Left colon (tissue), 2 donors: ENCODE results near the gene CLN6. TPM values are rescaled to one million over a fixed set of nuclear protein-coding genes. Genes with fewer than 3 reads are reported as not detected.
"Not testable (repeated sequence)": the region's sequence is repeated elsewhere in the genome, so short reads cannot be mapped to it uniquely, and the experiment has no call there.

Experiments used
- ATAC-seq: fragments of 200-7000 bp; cut with Tn5 transposase; one replicate; pipeline ENCODE4 v1.9.1; 2020; ENCODE audit warnings: mild to moderate bottlenecking, moderate library complexity
- DNase-seq, 2 donors: peaks; one replicate each; pipeline ENCODE4 v3.0.0-alpha.2; 2020
- intact Hi-C, 2 donors: fragments of 100-400 bp; cut with DNase I in 1 of 2; cut with micrococcal nuclease in 1 of 2; formaldehyde crosslinking; loops; one replicate each; pipeline versions ENCODE4 v1.11.2 to v1.14.0; 2022; cut with DNase I, micrococcal nuclease
- total RNA-seq, 2 donors: library from RNA; stranded (reverse); fragmentation: NEBNext Ultra II Directional; extraction: Animal tissue kit (Norgen Biotek cat#: 25700); gene quantifications; one replicate each; pipeline ENCODE4 v1.2.1, GENCODE V29; 2021
- donor health status: DM: no; HTN: no; CAD: no.
- donor health status: DM: yes; HTN: yes; CAD: no.

Gene CLN6
- total RNA-seq, 2 donors from 2014 or later: 24.6 to 32.2 TPM

- DNase-seq (no peak), ATAC-seq (peak; percentile 1)
- intact Hi-C loops: no loop called here
These were observed 1.2 kb downstream of the CLN6 start for GRCh38 chr15:68228143-68228970.

GRCh38 chr15:68227643-68228142, 1.8 kb downstream of the CLN6 start:
- DNase-seq (no peak), ATAC-seq (no peak)
- intact Hi-C loops: no loop called here

DNA sequence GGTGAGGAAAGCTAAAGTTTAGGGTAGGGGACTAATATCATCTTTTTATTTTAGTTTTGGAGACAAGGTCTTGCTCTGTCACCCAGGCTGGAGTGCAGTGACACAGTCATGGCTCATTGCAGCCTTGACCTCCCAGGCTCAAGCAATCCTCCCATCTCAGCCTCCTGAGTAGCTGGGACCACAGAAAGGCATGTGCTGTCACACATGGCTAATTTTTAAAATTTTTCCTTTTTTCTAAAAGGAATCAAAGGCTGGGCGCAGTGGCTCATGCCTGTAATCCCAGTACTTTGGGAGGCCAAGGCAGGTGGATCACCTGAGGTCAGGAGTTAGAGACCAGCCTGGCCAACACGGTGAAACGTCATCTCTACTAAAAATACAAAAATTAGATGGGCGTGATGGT, 4.1 kb downstream of the CLN6 start:
- intact Hi-C loops, ATAC-seq, DNase-seq: not testable (repeated sequence)

DNA sequence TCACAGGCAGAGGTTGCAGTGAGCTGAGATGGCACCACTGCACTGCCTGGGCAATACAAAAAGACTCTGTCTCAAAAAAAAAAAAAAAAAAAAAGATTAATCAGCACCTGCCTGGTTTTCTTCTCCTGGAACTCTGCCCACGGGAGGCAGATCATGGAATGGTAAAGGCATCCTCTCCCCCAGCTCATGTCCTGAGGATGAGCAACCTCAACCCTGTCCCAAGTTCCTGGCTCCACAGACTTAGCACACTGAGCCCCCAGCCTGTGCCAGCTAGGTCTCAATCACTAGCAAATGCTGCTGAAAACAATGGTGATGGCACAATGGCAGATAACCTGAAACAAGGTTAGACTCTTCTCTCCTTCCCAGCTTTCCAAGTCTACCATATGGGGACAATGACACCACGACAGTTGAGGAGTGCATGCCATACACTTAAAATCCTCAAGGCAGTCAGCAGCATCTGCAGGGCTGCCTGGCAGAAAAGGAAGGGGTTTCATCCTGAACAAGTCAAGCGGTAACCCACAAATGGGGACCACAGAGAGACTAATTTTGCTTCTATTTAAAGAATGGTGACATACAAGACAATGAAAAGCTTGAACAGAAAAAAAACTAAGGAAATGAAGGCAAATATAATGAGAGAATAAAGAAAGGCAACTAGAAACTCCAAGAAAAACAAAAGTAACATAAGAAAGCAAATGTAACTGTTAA, 4.8 kb downstream of the CLN6 start:
- intact Hi-C loops: no loop called here
- DNase-seq: no peak
- no peak for ATAC-seq

GRCh38 chr15:68224108-68224507, 5.4 kb downstream of the CLN6 start:
- ATAC-seq: no peak
- no peak for DNase-seq
- intact Hi-C loops: no loop called here

GRCh38 chr15:68223171-68223570, 6.4 kb downstream of the CLN6 start:
- intact Hi-C loops: no loop called here
- ATAC-seq: no peak
- DNase-seq: no peak

DNA sequence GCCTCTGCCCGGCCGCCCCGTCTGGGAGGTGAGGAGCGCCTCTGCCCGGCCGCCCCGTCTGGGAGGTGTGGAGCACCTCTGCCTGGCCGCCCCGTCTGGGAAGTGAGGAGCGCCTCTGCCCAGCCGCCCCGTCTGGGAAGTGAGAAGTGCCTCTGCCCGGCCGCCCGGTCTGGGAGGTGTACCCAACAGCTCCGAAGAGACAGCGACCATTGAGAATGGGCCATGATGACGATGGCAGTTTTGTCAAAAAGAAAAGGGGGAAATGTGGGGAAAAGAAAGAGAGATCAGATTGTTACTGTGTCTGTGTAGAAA, 7.1 kb downstream of the CLN6 start:
- DNase-seq: not testable (repeated sequence)

GRCh38 chr15:68221530-68222431, 7.7 kb downstream of the CLN6 start:
- intact Hi-C loops, ATAC-seq, DNase-seq: not testable (repeated sequence)

More for the DNA sequence above, 7.1 kb downstream of the CLN6 start:
- intact Hi-C loops, ATAC-seq: not testable (repeated sequence)

- no peak for DNase-seq
- intact Hi-C loops: no loop called here
- no peak for ATAC-seq
These were observed 8.6 kb downstream of the CLN6 start for GRCh38 chr15:68220967-68221366.

GRCh38 chr15:68220489-68220888, 9.0 kb downstream of the CLN6 start:
- ATAC-seq (no peak), DNase-seq (no peak)
- intact Hi-C loops: no loop called here

DNA sequence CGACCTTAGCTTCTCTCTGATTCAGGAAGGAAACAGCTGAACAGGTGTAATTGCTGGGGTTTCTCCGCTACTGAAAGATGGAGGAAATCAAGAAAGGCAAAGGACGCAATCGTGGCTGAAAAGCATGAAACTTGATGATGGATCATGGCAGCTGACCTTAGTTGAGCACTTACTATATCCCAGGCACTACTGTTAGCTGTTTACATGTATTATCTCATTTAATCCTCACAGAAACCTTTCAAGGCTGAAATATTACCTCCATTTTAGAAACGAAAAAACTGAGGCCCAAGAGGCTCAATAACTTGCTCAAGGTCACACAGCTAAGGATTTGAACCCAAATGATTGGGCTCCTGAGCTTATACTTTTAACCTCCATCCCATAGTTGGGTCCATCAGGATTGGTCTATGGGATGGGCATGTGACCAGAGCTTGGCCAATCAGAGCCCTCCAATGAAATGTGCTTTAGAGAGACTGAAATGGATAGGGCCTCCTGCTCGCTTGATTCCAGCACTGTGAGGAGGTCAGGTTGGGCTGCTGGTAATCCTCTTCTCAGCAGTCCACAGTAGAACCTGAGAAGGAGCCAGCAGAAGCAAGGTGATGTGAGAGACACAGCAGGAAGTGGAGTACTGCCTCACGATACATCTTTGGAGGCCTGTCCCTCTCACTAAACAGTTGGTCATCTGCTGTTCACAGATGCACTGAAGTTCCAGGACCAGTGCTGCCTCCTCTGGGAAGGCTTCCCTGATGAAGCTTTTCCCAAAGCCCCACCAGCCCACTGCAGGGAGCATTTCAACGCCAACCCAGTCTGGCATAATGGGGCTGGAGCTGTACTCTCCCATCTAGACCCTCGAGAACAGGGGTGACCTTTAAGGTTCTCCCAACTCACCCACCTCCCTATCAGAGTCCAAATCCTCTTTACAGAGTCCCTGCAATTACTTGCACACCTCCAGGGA, 10.4 kb downstream of the CLN6 start:
- intact Hi-C loops: loop anchor here in 1 of 2 donors (10.0 kb wide), 1 partner anchor 354 kb away; no protein-coding TSS in a partner anchor
- ATAC-seq (no peak), DNase-seq (no peak)

- ATAC-seq (no peak), DNase-seq (no peak)
- intact Hi-C loops: loop anchor here in 1 of 2 donors (10.0 kb wide), 1 partner anchor 354 kb away; no protein-coding TSS in a partner anchor
These were observed 11.2 kb downstream of the CLN6 start for GRCh38 chr15:68218331-68218730.

DNA sequence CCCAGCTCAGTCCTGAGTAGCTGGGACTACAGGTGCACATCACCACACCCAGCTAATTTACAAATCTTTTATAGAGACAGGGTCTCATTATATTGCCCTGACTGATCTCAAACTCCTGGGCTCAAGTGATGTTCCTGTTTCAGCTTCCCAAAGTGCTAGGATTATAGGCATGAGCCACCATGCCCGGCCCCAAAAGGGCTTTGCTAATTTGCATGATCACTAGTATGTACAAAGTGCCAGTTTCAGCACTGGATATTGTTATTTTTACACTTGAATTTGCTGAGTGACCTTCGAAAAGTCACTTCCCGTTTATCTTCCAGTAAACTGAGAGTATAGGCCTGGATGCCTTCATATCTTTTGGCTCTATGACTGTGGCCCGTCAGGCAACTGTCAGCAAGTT, 12.2 kb downstream of the CLN6 start:
- DNase-seq (no peak), ATAC-seq (no peak)
- intact Hi-C loops: loop anchor here in 1 of 2 donors (10.0 kb wide), 1 partner anchor 353 kb away; no protein-coding TSS in a partner anchor

- intact Hi-C loops: loop anchor here in 1 of 2 donors (10.0 kb wide), 1 partner anchor 350 kb away; no protein-coding TSS in a partner anchor
- ATAC-seq: no peak
These were observed 14.7 kb downstream of the CLN6 start for GRCh38 chr15:68214838-68215254.

GRCh38 chr15:68213991-68214837, 15.3 kb downstream of the CLN6 start:
- DNase-seq (no peak), ATAC-seq (no peak)

More at GRCh38 chr15:68214838-68215254, 14.7 kb downstream of the CLN6 start:
- DNase-seq: no peak

GRCh38 chr15:68213491-68213845, 16.1 kb downstream of the CLN6 start:
- intact Hi-C loops: loop anchor here in 1 of 2 donors (10.0 kb wide), 1 partner anchor 349 kb away; no protein-coding TSS in a partner anchor
- not testable (repeated sequence) for ATAC-seq, DNase-seq

More at GRCh38 chr15:68213991-68214837, 15.3 kb downstream of the CLN6 start:
- intact Hi-C loops: loop anchor here in 1 of 2 donors (10.0 kb wide), 1 partner anchor 349 kb away; no protein-coding TSS in a partner anchor
